Loucy (cell line): Measurements from ENCODE around the gene TCAF2.
"Not testable (repeated sequence)": the region's sequence is repeated elsewhere in the genome, so short reads cannot be mapped to it uniquely, and the experiment has no call there.

Experiments used
- EZH2phosphoT487 ChIP-seq: fragments of 200-600 bp; IDR thresholded peaks from 2 replicates; pipeline ENCODE4 v1.6.1; 2018; ENCODE audit warnings: antibody characterized with exemption, mild to moderate bottlenecking, moderate library complexity, borderline replicate concordance
- TF ChIP-seq, protein P1 (sequence below): fragments of 200-600 bp; sonication (generic); conservative IDR thresholded peaks from 2 replicates; pipeline ENCODE4 v1.5.1; 2014; ENCODE audit warnings: mild to moderate bottlenecking, antibody characterized with exemption, low read length

DNA sequence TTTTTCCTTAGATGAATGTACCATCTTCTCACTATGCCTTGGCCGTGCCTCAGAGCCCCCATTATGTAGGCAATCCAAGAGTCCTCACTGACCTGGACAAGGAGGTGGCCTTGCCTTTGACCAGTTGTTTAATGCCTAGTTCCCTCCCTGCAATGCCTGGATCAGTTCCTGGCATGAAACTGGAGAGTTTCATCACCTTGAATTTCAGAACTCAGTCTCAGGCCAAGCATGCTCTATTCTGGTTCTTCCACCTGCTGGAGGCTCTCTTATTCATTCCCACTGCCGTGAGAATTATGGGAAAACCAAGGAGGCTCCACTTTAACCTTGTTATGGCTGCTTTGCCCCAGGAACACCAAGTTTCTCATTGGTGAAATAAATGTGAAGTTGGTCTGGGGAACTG lies 17.2 kb upstream of the TCAF2 start:
- TF ChIP-seq, protein P1, sequence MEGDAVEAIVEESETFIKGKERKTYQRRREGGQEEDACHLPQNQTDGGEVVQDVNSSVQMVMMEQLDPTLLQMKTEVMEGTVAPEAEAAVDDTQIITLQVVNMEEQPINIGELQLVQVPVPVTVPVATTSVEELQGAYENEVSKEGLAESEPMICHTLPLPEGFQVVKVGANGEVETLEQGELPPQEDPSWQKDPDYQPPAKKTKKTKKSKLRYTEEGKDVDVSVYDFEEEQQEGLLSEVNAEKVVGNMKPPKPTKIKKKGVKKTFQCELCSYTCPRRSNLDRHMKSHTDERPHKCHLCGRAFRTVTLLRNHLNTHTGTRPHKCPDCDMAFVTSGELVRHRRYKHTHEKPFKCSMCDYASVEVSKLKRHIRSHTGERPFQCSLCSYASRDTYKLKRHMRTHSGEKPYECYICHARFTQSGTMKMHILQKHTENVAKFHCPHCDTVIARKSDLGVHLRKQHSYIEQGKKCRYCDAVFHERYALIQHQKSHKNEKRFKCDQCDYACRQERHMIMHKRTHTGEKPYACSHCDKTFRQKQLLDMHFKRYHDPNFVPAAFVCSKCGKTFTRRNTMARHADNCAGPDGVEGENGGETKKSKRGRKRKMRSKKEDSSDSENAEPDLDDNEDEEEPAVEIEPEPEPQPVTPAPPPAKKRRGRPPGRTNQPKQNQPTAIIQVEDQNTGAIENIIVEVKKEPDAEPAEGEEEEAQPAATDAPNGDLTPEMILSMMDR, result not testable (repeated sequence)
- TF ChIP-seq EZH2phosphoT487, result not testable (repeated sequence)
